ENCODE results near the gene NTNG1.
"Not testable (repeated sequence)": the region's sequence is repeated elsewhere in the genome, so short reads cannot be mapped to it uniquely, and the experiment has no call there.

Gene NTNG1
- 0 reads per million in 2 donors for total RNA-seq

- peak in 3 of 5 experiments; percentile 8 to 10 (median 10) for DNase-seq
Measured at GRCh38 chr1:107140703-107141490, at the start of gene NTNG1. Gene NTNG1 (plus strand): TSS chr1:107141039.

- DNase-seq, result no peak
Measured at GRCh38 chr1:107091418-107091817, 49.4 kb upstream of the NTNG1 start.

- not testable (repeated sequence) for DNase-seq
Measured at GRCh38 chr1:107093395-107093794, 47.4 kb upstream of the NTNG1 start.

- DNase-seq, result no peak
Measured at GRCh38 chr1:107095647-107096046, 45.2 kb upstream of the NTNG1 start.

- no peak for DNase-seq
Measured at GRCh38 chr1:107096690-107097089, 44.1 kb upstream of the NTNG1 start.

- no peak for DNase-seq
Measured at GRCh38 chr1:107098961-107099360, 41.9 kb upstream of the NTNG1 start.

- no peak for DNase-seq
Measured at GRCh38 chr1:107100331-107100984, 40.4 kb upstream of the NTNG1 start.

- DNase-seq, result no peak
Measured at GRCh38 chr1:107105914-107106313, 34.9 kb upstream of the NTNG1 start.

GRCh38 chr1:107110326-107110725 lies 30.5 kb upstream of the NTNG1 start:
- DNase-seq, result no peak

GRCh38 chr1:107116306-107116790 lies 24.5 kb upstream of the NTNG1 start:
- no peak for DNase-seq

GRCh38 chr1:107122225-107122624 lies 18.6 kb upstream of the NTNG1 start:
- DNase-seq, result no peak

GRCh38 chr1:107123741-107124140 lies 17.1 kb upstream of the NTNG1 start:
- no peak for DNase-seq

- no peak for DNase-seq
Measured at GRCh38 chr1:107124694-107125093, 16.1 kb upstream of the NTNG1 start.

GRCh38 chr1:107132195-107132594 lies 8.6 kb upstream of the NTNG1 start:
- no peak for DNase-seq

GRCh38 chr1:107132780-107133179 lies 8.1 kb upstream of the NTNG1 start:
- no peak for DNase-seq

- peak in 1 of 5 experiments; percentile 18 for DNase-seq
Measured at GRCh38 chr1:107135463-107135862, 5.4 kb upstream of the NTNG1 start.

- DNase-seq, result no peak
Measured at GRCh38 chr1:107138166-107138565, 2.7 kb upstream of the NTNG1 start.

- DNase-seq, result no peak
Measured at GRCh38 chr1:107138767-107139445, 1.9 kb upstream of the NTNG1 start.

- DNase-seq, result peak in 1 of 5 experiments; percentile 38
Measured at GRCh38 chr1:107139833-107140702, 771 bp upstream of the NTNG1 start.

GRCh38 chr1:107141491-107142126 lies 770 bp downstream of the NTNG1 start:
- peak in 2 of 5 experiments; percentile 6 to 12 for DNase-seq

- peak in 1 of 5 experiments; percentile 13 for DNase-seq
Measured at GRCh38 chr1:107142140-107142542, 1.3 kb downstream of the NTNG1 start.

- no peak for DNase-seq
Measured at GRCh38 chr1:107142666-107143065, 1.8 kb downstream of the NTNG1 start.
